K562 (cell line): ENCODE measurements around the gene TNFSF15. TPM values are rescaled to one million over a fixed set of nuclear protein-coding genes. Genes with fewer than 3 reads are reported as not detected.

Source experiments
- ATAC-seq: fragments of 200-7000 bp; cut with Tn5 transposase; 3 replicates; pipeline ENCODE4 v1.9.1; 2020; ENCODE audit warnings: moderate library complexity
- BruUV-seq: library from RNA; stranded (reverse); fragments of 400-500 nt; replicated peaks from 2 replicates; lab custom pipeline; 2021; lab: Mats Ljungman, UMichigan
- CTCF ChIA-PET: fragments of 300-600 bp; formaldehyde crosslinking; extraction: SDS; loops from one replicate; lab custom pipeline; 2021; ENCODE audit warnings: low intra/inter-chr PET ratio; lab: Yijun Ruan, JAX
- POLR2A ChIA-PET: fragments of 300-600, 350-650 bp; sonication (Branson Sonifier 250); formaldehyde crosslinking; extraction: SDS; loops from one replicate; lab custom pipeline; 2021; ENCODE audit warnings: antibody characterized with exemption, inconsistent platforms; lab: Yijun Ruan, JAX
- DNase-seq, 4 experiments: peaks; one replicate each; pipeline versions ENCODE4 v3.0.0 to v3.0.0-alpha.2; 2011 to 2018; ENCODE audit warnings: low spot score in 3 of 4, mixed read lengths in 3 of 4; ENCODE audit errors: extremely low read depth in 1 of 4
- FAIRE-seq: peaks from 2 replicates; lab custom pipeline; 2011; peaks lifted over from hg19 to GRCh38; lab: Jason Lieb, UNC
- H2AFZ ChIP-seq: 2 replicates; pipeline ENCODE4 v1.6.0; 2011; ENCODE audit warnings: low read depth, low read length, control low read depth, inconsistent platforms
- H3K27ac ChIP-seq: fragments of 200-600 bp; 3 replicates; pipeline ENCODE4 v1.8.0; 2011; ENCODE audit warnings: low read depth, mild to moderate bottlenecking, control low read depth, inconsistent platforms, low read length, moderate library complexity, mixed read lengths; ENCODE audit errors: extremely low read depth
- H3K27me3 ChIP-seq, 2 experiments: fragments of 300-600 bp in 1 of 2; 2 replicates in 1 of 2; 3 replicates in 1 of 2; pipeline versions ENCODE4 v1.6.0 to v1.8.0; 2011; ENCODE audit warnings: inconsistent platforms in 2 of 2, low read length in 2 of 2, mild to moderate bottlenecking in 1 of 2, mixed read lengths in 1 of 2, moderate library complexity in 1 of 2; ENCODE audit not compliant: control insufficient read depth in 2 of 2, insufficient read depth in 2 of 2
- H3K36me3 ChIP-seq: fragments of 300-600 bp; 3 replicates; pipeline ENCODE4 v1.8.0; 2011; ENCODE audit warnings: mild to moderate bottlenecking, low read length, inconsistent platforms; ENCODE audit not compliant: control insufficient read depth, insufficient read depth
- H3K4me1 ChIP-seq, 2 experiments: fragments of 200-600 bp in 1 of 2; replicated peaks in 1 of 2; 2 replicates in 1 of 2; 3 replicates in 1 of 2; pipeline versions ENCODE4 v1.5.1 to v1.8.0; 2011; ENCODE audit warnings: inconsistent platforms in 2 of 2, low read length in 2 of 2, mild to moderate bottlenecking in 1 of 2, mixed read lengths in 1 of 2, moderate library complexity in 1 of 2; ENCODE audit not compliant: control insufficient read depth in 2 of 2, insufficient read depth in 2 of 2
- H3K4me2 ChIP-seq: 2 replicates; pipeline ENCODE4 v1.6.1; 2011; ENCODE audit warnings: low read length, control low read depth, inconsistent platforms, mixed read lengths; ENCODE audit not compliant: insufficient read depth
- H3K4me3 ChIP-seq: fragments of 200-600 bp; sonication (generic), shearing (Covaris generic); 2 replicates; pipeline ENCODE4 v1.5.1; 2016; ENCODE audit warnings: control low read depth, inconsistent platforms
- H3K79me2 ChIP-seq: fragments of 200-600 bp; 3 replicates; pipeline ENCODE4 v1.8.0; 2011; ENCODE audit warnings: low read length, inconsistent platforms; ENCODE audit not compliant: control insufficient read depth, insufficient read depth
- H3K9ac ChIP-seq, 2 experiments: 2 replicates each; pipeline versions ENCODE4 v1.6.0 to v1.6.1; 2011; ENCODE audit warnings: low read depth in 2 of 2, low read length in 2 of 2, control low read depth in 1 of 2, inconsistent platforms in 1 of 2, mild to moderate bottlenecking in 1 of 2, mixed read lengths in 1 of 2; ENCODE audit not compliant: insufficient read depth in 1 of 2
- H3K9me1 ChIP-seq: one replicate; pipeline ENCODE4 v1.6.0; 2011; ENCODE audit warnings: inconsistent platforms, mild to moderate bottlenecking, low read length, moderate library complexity; ENCODE audit not compliant: control insufficient read depth, insufficient read depth
- H3K9me3 ChIP-seq: replicated peaks from 2 replicates; pipeline ENCODE4 v1.5.1; 2011; ENCODE audit warnings: low read depth, low read length, inconsistent platforms; ENCODE audit not compliant: control insufficient read depth, insufficient read depth
- H4K20me1 ChIP-seq: replicated peaks from 2 replicates; pipeline ENCODE4 v1.6.1; 2011; ENCODE audit warnings: low read length, inconsistent platforms, mixed read lengths; ENCODE audit not compliant: control insufficient read depth, insufficient read depth
- CREB3 ChIP-seq: fragments of 450-650 bp; conservative IDR thresholded peaks from 2 replicates; pipeline ENCODE4 v1.6.1; 2016; ENCODE audit warnings: missing genetic modification characterization, low read depth, mild to moderate bottlenecking, missing compliant biosample characterization, moderate library complexity
- DMBX1 ChIP-seq: fragments of 250-450 bp; sonication (Bioruptor Pico); IDR thresholded peaks from 2 replicates; pipeline ENCODE4 v1.8.0; 2022; ENCODE audit warnings: inconsistent platforms, mild to moderate bottlenecking, moderate library complexity, borderline replicate concordance
- EP400 ChIP-seq: fragments of 450-650 bp; IDR thresholded peaks from 2 replicates; pipeline ENCODE4 v1.6.1; 2017; ENCODE audit warnings: antibody characterized with exemption, mild to moderate bottlenecking, moderate library complexity
- FOXO4 ChIP-seq: fragments of 450-650 bp; formaldehyde crosslinking; IDR thresholded peaks from 2 replicates; pipeline ENCODE4 v1.4.0; 2020; ENCODE audit warnings: mild to moderate bottlenecking, moderate library complexity
- MCM3 ChIP-seq: fragments of 450-650 bp; IDR thresholded peaks from 2 replicates; pipeline ENCODE4 v1.6.1; 2016
- MXI1 ChIP-seq: IDR thresholded peaks from 2 replicates; pipeline ENCODE4 v1.6.1; 2011; ENCODE audit warnings: low read depth, mild to moderate bottlenecking, improper control_type of control experiment, low read length
- RBM25 ChIP-seq: fragments of 200-400 bp; formaldehyde crosslinking; IDR thresholded peaks from 2 replicates; pipeline ENCODE4 v1.6.1; 2018; ENCODE audit warnings: low read length, low read depth, moderate library complexity; ENCODE audit not compliant: severe bottlenecking
- SIRT6 ChIP-seq: IDR thresholded peaks from one replicate; pipeline ENCODE4 v1.6.1; 2012; ENCODE audit warnings: low read depth, mild to moderate bottlenecking, control low read depth, inconsistent platforms, low read length, moderate library complexity
- SMC3 ChIP-seq: conservative IDR thresholded peaks from 2 replicates; pipeline ENCODE4 v1.6.1; 2011; ENCODE audit warnings: low read depth, low read length, improper control_type of control experiment; ENCODE audit not compliant: insufficient read depth
- ZBTB5 ChIP-seq: fragments of 450-650 bp; IDR thresholded peaks from 2 replicates; pipeline ENCODE4 v1.6.1; 2017; ENCODE audit warnings: antibody characterized with exemption
- ZNF121 ChIP-seq: sonication (generic); formaldehyde crosslinking; conservative IDR thresholded peaks from 2 replicates; pipeline ENCODE4 v1.8.0; 2022; ENCODE audit warnings: missing genetic modification reagents
- ZNF3 ChIP-seq: fragments of 250-450 bp; sonication (Bioruptor Pico); IDR thresholded peaks from 2 replicates; pipeline ENCODE4 v1.5.0; 2021; ENCODE audit warnings: mild to moderate bottlenecking, moderate library complexity
- ZNF324 ChIP-seq: fragments of 250-450 bp; sonication (Bioruptor Pico); IDR thresholded peaks from 2 replicates; pipeline ENCODE4 v1.4.0; 2020; ENCODE audit warnings: mild to moderate bottlenecking
- ZNF707 ChIP-seq: fragments of 250-450 bp; sonication (Bioruptor Pico); conservative IDR thresholded peaks from 2 replicates; pipeline ENCODE4 v1.8.0; 2022; ENCODE audit warnings: inconsistent platforms, mild to moderate bottlenecking, moderate library complexity
- ZNF740 ChIP-seq, 3 experiments: fragments of 200-800 bp in 1 of 3; sonication (Bioruptor generic) in 1 of 3; sonication (generic) in 1 of 3; formaldehyde crosslinking in 1 of 3; IDR thresholded peaks; 2 replicates each; pipeline versions ENCODE4 v1.6.1 to v1.8.0; 2016 to 2022; ENCODE audit warnings: mild to moderate bottlenecking in 2 of 3, missing compliant biosample characterization in 2 of 3, missing genetic modification characterization in 2 of 3, missing genetic modification reagents in 1 of 3
- WGBS: fragments of 100-300 bp; shearing (Covaris generic); methylation state at CpG from one replicate; pipeline ENCODE4 v1.1.6; 2016; ENCODE audit warnings: low coverage, mixed read lengths; ENCODE audit not compliant: insufficient coverage; ENCODE audit errors: missing lambda C conversion rate; 5-methylcytosine and 5-hydroxymethylcytosine counted together
- in situ Hi-C: fragments of 300-500 bp; cut with MboI; formaldehyde crosslinking; loops from 4 replicates; pipeline ENCODE4 v1.15.0; 2018; ENCODE audit warnings: inconsistent platforms, mixed read lengths
- intact Hi-C: fragments of 100-400 bp; cut with micrococcal nuclease; formaldehyde crosslinking; loops from 2 replicates; pipeline ENCODE4 v1.14.2; 2022
- polyA plus RNA-seq, 8 experiments: library from polyadenylated mRNA; depleted of rRNA in 4 of 8; stranded (reverse) in 5 of 8; unstranded in 3 of 8; fragments of >200 nt; fragmentation: Nextera tagmentation in 2 of 8; fragmentation: Illumina TruSeq in 1 of 8; extraction: Ambion mirVana in 2 of 8; extraction: Trizol in 1 of 8; gene quantifications; 2 replicates each; pipeline versions ENCODE4 v1.2.1 to v1.2.3, GENCODE V29; 2011 to 2014; ENCODE audit warnings: inconsistent platforms in 1 of 8, missing spikeins in 1 of 8
- total RNA-seq, 7 experiments: library from RNA; depleted of rRNA in 6 of 7; stranded (reverse); fragments of >200 nt in 6 of 7; fragmentation: Illumina TruSeq in 2 of 7; extraction: Trizol in 2 of 7; gene quantifications; 2 replicates each; pipeline versions ENCODE4 v1.2.1 to v1.2.3, GENCODE V29; 2011 to 2021; ENCODE audit warnings: low replicate concordance in 1 of 7

TNFSF15 gene
- total and polyA plus RNA-seq, 9 of the 15 experiments (the other 6 are each of a cell fraction or from before 2014, with no cell fraction given), result not detected

GRCh38 chr9:114790521-114790920, 15.3 kb downstream of the TNFSF15 start (continued):
- no peak for TF ChIP-seq ZBTB5
- no peak for TF ChIP-seq FOXO4 (CRISPR knock-in tag)
- TF ChIP-seq ZNF121 (CRISPR knock-in tag), result no peak
- TF ChIP-seq DMBX1 (CRISPR knock-in tag), result no peak
- TF ChIP-seq ZNF3 (CRISPR knock-in tag), result no peak
- TF ChIP-seq ZNF707, result no peak
- TF ChIP-seq EP400, result no peak
- no peak for TF ChIP-seq MXI1
- no peak for TF ChIP-seq MCM3

- ATAC-seq (no peak), DNase-seq (no peak), FAIRE-seq (no peak)
- no TSS peak for BruUV-seq
- Histone ChIP-seq H3K4me1 (no peaks in the 10 kb centered on the region), H4K20me1 (no peaks in the 10 kb centered on the region), H3K4me2 (no peak overlapping the region), H3K79me2 (no peaks in the 10 kb centered on the region), H3K4me3 (no peak overlapping the region), H3K36me3 (no peaks in the 10 kb centered on the region), H3K27ac (no peak overlapping the region), H3K27me3 (no peaks in the 10 kb centered on the region; a peak in 1 of 5 replicates), H3K9ac (no peak overlapping the region), H2AFZ (no peak overlapping the region), H3K9me1 (no peaks in the 10 kb centered on the region), H3K9me3 (no peaks in the 10 kb centered on the region)
- intact Hi-C loops (no loop called here), in situ Hi-C loops (no loop called here)
- 5% methylated on average over 3 of the region's 3 CpGs for WGBS
- POLR2A ChIA-PET, result no interaction called here
- CTCF ChIA-PET, result no interaction called here
- TF ChIP-seq ZNF740 (CRISPR knock-in tag; IDR thresholded peaks at IDR 0.05) (no peak), ZNF740 (tag; IDR thresholded peaks at IDR 0.05) (no peak), SMC3 (no peak), CREB3 (tag) (no peak), RBM25 (no peak), SIRT6 (no peak), ZNF324 (CRISPR knock-in tag) (no peak)
Measured at GRCh38 chr9:114789006-114789405, 16.8 kb downstream of the TNFSF15 start.
